SIG-M5 (cell line): ENCODE measurements around the gene SNX27.
"Not testable (repeated sequence)": the region's sequence is repeated elsewhere in the genome, so short reads cannot be mapped to it uniquely, and the experiment has no call there.

Source experiments
- DNase-seq: peaks from one replicate; lab custom pipeline; 2025; lab: John Stamatoyannopoulos, UW

The SNX27 gene

GRCh38 chr1:151611832-151612500, at the start of gene SNX27:
Gene SNX27, plus strand, starts transcription at chr1:151612050. Its CDS starts 152 bp downstream, at chr1:151612202.
- peak; percentile 87 for DNase-seq

GRCh38 chr1:151562661-151563060, 49.2 kb upstream of the SNX27 start:
- DNase-seq, result no peak

- DNase-seq, result no peak
Measured at GRCh38 chr1:151563376-151563775, 48.5 kb upstream of the SNX27 start.

GRCh38 chr1:151565502-151566189, 46.2 kb upstream of the SNX27 start:
- DNase-seq, result no peak

GRCh38 chr1:151568626-151569088, 43.2 kb upstream of the SNX27 start:
- no peak for DNase-seq

- no peak for DNase-seq
Measured at GRCh38 chr1:151570819-151571218, 41.0 kb upstream of the SNX27 start.

- DNase-seq, result no peak
Measured at GRCh38 chr1:151574575-151575529, 37.0 kb upstream of the SNX27 start.

- DNase-seq, result no peak
Measured at GRCh38 chr1:151577173-151577572, 34.7 kb upstream of the SNX27 start.

GRCh38 chr1:151578941-151579340, 32.9 kb upstream of the SNX27 start:
- DNase-seq, result no peak

- no peak for DNase-seq
Measured at GRCh38 chr1:151579436-151580225, 32.2 kb upstream of the SNX27 start.

- no peak for DNase-seq
Measured at GRCh38 chr1:151581451-151581850, 30.4 kb upstream of the SNX27 start.

GRCh38 chr1:151581921-151582320, 29.9 kb upstream of the SNX27 start:
- DNase-seq, result no peak

GRCh38 chr1:151583796-151584195, 28.1 kb upstream of the SNX27 start:
- no peak for DNase-seq

GRCh38 chr1:151584278-151584677, 27.6 kb upstream of the SNX27 start:
- no peak for DNase-seq

GRCh38 chr1:151584780-151585179, 27.1 kb upstream of the SNX27 start:
- no peak for DNase-seq

GRCh38 chr1:151585622-151586021, 26.2 kb upstream of the SNX27 start:
- no peak for DNase-seq

GRCh38 chr1:151590961-151591360, 20.9 kb upstream of the SNX27 start:
- DNase-seq, result no peak

GRCh38 chr1:151593730-151594129, 18.1 kb upstream of the SNX27 start:
- DNase-seq, result no peak

- DNase-seq, result no peak
Measured at GRCh38 chr1:151594143-151594625, 17.7 kb upstream of the SNX27 start.

- no peak for DNase-seq
Measured at GRCh38 chr1:151596166-151596953, 15.5 kb upstream of the SNX27 start.

- DNase-seq, result not testable (repeated sequence)
Measured at GRCh38 chr1:151602550-151602949, 9.3 kb upstream of the SNX27 start.
